Measurements from ENCODE around the gene JCAD. TPM values are rescaled to one million over a fixed set of nuclear protein-coding genes. Genes with fewer than 3 reads are reported as not detected.
A peak's percentile ranks its signal among the peaks of the same experiment; 100 is the strongest.

The JCAD gene
- total and polyA plus RNA-seq, 2 experiments from 2014 or later = 0.78 to 2.1 TPM

GRCh38 chr10:30096564-30096963 lies 37.2 kb upstream of the JCAD start (continued):
- TF ChIP-seq ZNF462 (CRISPR knock-in tag; IDR thresholded peaks at IDR 0.05) (no peak), STAT1 (IDR thresholded peaks at IDR 0.05; ENCODE audit: unreplicated experiment) (no peak)

GRCh38 chr10:30095631-30096422 lies 36.4 kb upstream of the JCAD start:
- H3K36me3 ChIP-seq (ENCODE audit: insufficient read depth) = no peaks in the 10 kb centered on the region
- H4K20me1 ChIP-seq (replicated peaks; ENCODE audit: insufficient read depth) = no peaks in the 10 kb centered on the region
- H3K36me3 Mint-ChIP-seq (ENCODE audit: low read depth) = no peaks in the 10 kb centered on the region
- no peak overlapping the region for H3K27ac Mint-ChIP-seq
- H3K9me3 Mint-ChIP-seq = no peaks in the 10 kb centered on the region
- no peak for ATAC-seq
- no peak overlapping the region for H3K4me3 Mint-ChIP-seq
- no peak overlapping the region for H3K27ac ChIP-seq (ENCODE audit: low read depth)
- H3K4me1 Mint-ChIP-seq = peaks cover 3% of the 10 kb centered on the region
- no peaks in the 10 kb centered on the region for H3K79me2 ChIP-seq (replicated peaks; ENCODE audit: insufficient read depth)
- H3F3A ChIP-seq (replicated peaks; ENCODE audit: low read depth) = no peaks in the 10 kb centered on the region
- peak overlapping the region; percentile 23; the same call in 1 of the 2 replicates for H2AFZ ChIP-seq
- H3K4me2 ChIP-seq = no peak overlapping the region
- H3K4me3 ChIP-seq = no peak overlapping the region
- H3K9me2 ChIP-seq (ENCODE audit: insufficient read depth) = no peaks in the 10 kb centered on the region
- H3K27me3 Mint-ChIP-seq (ENCODE audit: insufficient read depth, low read depth, poor library complexity) = peaks cover 1% of the 10 kb centered on the region
- no peaks in the 10 kb centered on the region for H3K27me3 ChIP-seq (ENCODE audit: insufficient read depth)
- DNase-seq (ENCODE audit: low spot score) = no peak
- H3K4me1 ChIP-seq (ENCODE audit: insufficient read depth) = no peaks in the 10 kb centered on the region
- no peak for TF ChIP-seq REST (IDR thresholded peaks at IDR 0.05; ENCODE audit: unreplicated experiment)
- no peak for TF ChIP-seq ZNF331 (CRISPR knock-in tag; IDR thresholded peaks at IDR 0.05; ENCODE audit: low read depth)
- TF ChIP-seq ZNF114 (CRISPR knock-in tag; IDR thresholded peaks at IDR 0.05) = no peak
- TF ChIP-seq POLR2AphosphoS5 (IDR thresholded peaks at IDR 0.05; ENCODE audit: low read depth) = no peak
- no peak for TF ChIP-seq CTCF (conservative IDR thresholded peaks at IDR 0.05; ENCODE audit: low read depth in 2 of 2)
- TF ChIP-seq JUNB (IDR thresholded peaks at IDR 0.05; ENCODE audit: unreplicated experiment) = no peak
- no peak for TF ChIP-seq NANOG (IDR thresholded peaks at IDR 0.05; ENCODE audit: borderline replicate concordance)
- no peak for TF ChIP-seq ETS1 (IDR thresholded peaks at IDR 0.05)
- TF ChIP-seq EZH2 (IDR thresholded peaks at IDR 0.05; ENCODE audit: low read depth, unreplicated experiment) = no peak

Measured in GM23338 (cell line).